Hematopoietic multipotent progenitor cell treated with erythropoietin and hydrocortisone succinate and interleukin-3 and kit ligand, for 4 days (in vitro differentiated cells): ENCODE results near the gene ADAP1.
"Not testable (repeated sequence)": the region's sequence is repeated elsewhere in the genome, so short reads cannot be mapped to it uniquely, and the experiment has no call there.

ENCODE experiments used
- DNase-seq: peaks from one replicate; pipeline ENCODE4 v3.0.0-alpha.2; 2015

ADAP1 gene, protein sequence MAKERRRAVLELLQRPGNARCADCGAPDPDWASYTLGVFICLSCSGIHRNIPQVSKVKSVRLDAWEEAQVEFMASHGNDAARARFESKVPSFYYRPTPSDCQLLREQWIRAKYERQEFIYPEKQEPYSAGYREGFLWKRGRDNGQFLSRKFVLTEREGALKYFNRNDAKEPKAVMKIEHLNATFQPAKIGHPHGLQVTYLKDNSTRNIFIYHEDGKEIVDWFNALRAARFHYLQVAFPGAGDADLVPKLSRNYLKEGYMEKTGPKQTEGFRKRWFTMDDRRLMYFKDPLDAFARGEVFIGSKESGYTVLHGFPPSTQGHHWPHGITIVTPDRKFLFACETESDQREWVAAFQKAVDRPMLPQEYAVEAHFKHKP

GRCh38 chr7:954330-955238 is at the start of gene ADAP1:
Gene ADAP1, minus strand, starts transcription at chr7:954680. Its CDS starts 203 bp downstream, at chr7:954477.
- peak; percentile 87 for DNase-seq

GRCh38 chr7:1002445-1002844 is 48.0 kb upstream of the ADAP1 start:
- DNase-seq = not testable (repeated sequence)

GRCh38 chr7:1002026-1002425 is 47.5 kb upstream of the ADAP1 start:
- DNase-seq = not testable (repeated sequence)

GRCh38 chr7:1001069-1001770 is 46.7 kb upstream of the ADAP1 start:
- DNase-seq = peak; percentile 66

- no peak for DNase-seq
These were observed 45.8 kb upstream of the ADAP1 start for GRCh38 chr7:999941-1000935.

DNA sequence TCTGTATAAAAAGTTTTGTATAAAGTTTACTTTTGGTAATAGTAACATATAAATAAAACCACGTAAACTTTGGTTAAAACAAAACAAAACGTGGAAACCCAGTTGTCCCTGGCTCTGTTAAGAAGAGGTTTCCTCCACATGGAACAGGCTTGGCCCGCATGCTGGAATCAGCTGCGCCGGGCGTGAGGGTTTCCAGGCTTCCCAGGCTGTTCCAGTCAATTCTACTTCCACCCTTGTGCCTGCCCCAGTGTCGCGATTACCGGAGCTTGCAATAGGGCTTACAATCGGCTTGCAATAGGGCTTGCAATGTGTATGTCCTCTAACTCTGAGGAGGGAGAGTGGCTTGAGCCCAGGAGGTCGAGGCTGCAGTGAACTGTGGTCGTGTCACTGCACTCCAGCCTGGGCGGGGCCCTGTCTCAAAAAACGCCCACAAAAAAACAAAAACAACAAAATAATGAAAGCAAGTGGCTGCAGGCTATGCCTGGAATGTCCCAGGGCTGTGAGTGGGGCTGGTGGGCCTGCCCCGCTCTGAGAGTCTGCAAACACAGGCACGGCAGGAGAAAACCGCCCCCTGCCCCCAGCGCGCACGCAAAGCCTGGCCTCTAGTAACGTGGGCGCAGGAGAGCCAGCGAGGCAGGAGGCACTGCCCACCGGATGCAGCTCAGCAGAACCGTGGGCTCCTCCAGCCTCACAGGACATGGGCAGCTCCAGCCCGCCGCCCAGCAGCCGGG is 44.8 kb upstream of the ADAP1 start:
- no peak for DNase-seq

DNA sequence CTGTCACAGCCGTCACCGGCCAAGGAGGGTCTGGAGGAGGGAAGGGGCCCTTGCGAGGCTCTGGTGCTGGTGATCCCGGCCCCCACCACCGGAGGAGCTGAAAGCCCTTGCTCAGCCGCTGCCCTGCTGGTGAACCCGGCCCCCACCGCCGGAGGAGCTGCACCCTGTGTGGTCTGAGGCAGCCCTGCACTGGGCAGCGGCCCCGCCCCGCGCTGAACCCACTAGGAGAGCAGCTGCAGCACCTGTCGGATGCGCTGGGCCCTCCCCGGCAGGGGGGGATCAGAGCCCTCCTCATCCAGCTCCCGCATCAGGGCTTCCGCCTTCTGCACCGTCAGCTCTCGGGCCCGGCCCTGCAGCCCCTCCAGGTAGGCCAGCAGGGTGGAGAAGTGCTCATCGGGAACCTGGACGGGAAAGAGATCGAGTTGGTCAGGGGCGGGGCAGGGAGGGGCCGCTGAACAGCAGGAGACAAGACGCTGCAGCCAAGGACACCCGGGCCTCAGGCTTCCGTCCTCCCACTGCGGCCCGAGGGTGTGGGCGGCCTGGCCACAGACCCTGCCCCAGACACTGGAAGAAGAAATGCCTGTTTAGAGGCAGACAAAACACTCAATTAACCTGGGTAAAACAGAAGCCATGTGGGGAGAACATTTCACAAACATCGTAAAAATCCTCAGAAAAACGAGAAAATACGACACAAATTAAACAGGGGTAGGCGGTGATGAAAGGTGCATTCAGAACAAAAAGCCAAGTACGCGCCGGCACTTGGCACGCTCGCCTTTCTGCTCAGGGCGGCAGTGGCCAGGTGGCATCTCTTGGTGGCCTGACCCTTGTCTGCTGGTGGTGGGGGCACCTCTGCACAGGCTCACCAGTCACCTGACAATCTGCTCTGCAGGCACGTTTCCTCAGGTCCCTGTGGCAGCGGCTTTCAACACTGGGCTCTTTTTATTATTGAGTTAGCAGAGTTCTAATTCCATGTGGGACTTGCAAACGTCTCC is 43.2 kb upstream of the ADAP1 start:
- no peak for DNase-seq

DNA sequence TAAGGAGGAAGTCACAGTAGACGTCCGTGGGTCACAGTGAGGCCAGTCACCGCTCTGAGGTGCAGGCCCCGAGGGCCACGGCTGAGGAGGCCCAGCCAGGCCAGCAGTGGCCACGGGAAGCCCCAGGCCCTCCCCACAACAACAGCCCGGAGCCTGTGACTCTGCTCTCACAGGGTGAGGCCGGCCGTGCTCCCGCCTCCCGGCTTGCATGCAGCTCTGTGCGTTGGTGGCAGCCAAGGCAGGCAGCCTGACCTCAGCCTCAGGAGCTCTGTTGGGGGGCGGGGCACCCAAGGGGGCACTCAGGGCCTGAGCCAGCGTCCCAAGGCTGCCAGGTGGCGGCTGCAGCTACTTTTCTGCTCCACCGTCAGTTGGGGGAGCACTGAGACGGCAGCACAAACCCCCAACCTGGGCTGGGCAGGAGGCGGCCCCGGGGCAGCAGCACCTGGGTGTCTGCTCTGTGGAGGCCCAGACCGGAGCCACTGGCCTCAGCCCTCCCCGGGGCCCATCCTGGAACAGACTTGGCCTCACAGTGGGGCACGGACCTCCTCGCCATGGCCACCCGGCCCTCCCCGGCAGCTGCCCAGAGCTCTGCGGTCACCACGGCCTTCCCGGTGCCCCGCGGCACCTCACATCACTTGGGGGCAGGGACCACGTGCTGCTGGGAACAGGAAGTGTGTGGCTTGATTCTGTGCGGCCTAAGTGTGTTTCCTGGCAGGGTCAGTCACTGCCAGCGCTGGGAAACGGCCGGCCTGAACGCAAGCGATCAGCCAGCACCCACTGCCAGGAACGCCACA is 41.8 kb upstream of the ADAP1 start:
- DNase-seq = no peak

DNA sequence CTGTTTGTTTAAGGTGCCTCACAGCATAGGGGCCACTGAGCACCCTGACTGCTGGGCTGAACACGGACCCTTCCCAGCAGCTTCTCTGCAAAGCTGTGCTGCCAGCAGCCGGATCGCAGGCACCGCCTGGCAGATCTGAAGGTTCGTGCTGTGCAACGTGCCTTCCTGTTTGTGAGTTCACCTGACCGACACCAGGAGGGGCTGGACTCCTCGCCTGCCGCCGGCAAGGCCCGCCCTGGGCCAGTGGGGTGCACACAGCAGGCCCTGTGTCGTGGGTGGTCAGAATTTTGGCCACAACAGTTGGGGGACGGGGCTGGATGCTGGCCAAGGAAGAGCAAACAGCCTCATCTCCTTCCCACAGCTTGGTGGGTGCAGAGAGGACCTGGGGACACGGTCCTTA is 41.1 kb upstream of the ADAP1 start:
- no peak for DNase-seq

DNA sequence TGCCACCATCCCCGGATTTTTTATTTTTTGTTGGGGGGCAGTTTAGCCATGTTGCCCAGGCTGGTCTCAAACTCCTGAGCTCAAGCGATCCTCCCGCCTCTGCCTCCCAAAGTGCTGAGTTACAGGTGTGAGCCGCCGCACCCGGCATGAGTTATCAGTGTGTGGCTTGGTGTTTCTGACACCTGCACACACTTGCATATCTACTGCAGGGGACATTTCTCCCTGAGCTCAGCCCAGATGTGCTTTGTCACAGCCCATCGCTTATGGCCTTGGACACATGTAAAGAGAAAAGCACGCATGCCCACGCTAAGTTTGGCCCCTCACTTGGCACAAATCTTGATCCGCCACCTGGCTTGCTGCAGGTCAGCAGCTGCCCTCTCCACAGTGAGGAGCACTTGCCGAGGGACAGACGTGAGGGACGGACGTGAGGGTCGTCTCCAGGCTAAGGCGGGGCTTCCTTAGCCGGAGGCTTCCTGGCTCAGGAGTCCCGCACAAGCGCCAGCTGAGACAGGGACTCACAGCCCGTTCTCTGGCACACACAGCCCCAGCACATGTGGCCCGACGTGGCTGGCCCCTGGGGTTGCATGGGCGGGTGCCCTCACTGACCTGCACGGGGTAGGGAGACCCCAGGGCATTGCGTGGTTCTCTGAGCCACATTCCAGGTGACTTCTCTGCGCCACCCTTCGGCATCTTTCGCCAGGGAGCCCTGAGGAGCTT is 40.3 kb upstream of the ADAP1 start:
- no peak for DNase-seq

DNA sequence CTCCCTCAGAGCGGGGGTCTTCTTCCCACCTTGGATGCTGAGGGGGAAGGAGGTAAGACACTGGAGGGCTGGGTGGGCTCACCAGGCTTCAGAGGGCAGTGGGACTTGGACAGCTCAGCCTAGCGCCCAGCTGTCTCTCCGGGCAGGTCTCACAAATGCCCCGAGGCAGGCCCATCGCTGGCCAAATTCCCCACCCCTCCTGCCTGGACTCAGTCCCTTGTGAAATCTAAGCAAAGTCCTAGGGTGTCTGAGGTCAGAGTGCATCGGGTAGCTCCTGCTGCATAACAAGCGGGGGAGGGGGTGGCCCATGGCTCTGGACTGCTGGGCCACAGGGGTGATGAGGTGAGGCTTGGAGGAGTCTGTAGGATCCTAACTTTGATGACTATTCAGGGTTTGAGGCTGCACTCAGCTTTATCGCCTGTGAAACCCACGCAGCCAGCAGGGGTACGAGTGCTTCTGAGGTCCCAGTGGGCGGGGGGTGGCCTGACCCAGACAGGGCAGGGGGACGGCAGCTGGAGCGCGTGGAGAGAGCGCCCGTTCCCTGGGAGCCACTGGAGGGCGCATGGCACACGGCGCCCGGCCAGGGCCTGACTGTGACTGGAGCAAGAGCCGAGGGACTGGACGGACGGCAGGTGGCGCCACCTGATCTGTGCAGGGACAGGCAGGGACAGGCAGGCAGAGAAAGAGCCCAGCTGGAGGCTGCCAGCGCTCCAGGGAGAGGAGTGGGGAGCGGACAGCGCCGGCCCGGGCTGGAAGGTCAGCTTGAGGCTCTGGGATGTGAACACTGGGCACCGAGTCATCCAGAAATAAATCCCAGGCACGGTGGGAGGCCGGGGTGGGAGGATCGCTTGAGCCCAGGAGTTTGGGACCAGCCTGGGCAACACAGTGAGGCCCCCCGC is 38.5 kb upstream of the ADAP1 start:
- DNase-seq = peak; percentile 98

- no peak for DNase-seq
These were observed 37.5 kb upstream of the ADAP1 start for GRCh38 chr7:991729-992656.

DNA sequence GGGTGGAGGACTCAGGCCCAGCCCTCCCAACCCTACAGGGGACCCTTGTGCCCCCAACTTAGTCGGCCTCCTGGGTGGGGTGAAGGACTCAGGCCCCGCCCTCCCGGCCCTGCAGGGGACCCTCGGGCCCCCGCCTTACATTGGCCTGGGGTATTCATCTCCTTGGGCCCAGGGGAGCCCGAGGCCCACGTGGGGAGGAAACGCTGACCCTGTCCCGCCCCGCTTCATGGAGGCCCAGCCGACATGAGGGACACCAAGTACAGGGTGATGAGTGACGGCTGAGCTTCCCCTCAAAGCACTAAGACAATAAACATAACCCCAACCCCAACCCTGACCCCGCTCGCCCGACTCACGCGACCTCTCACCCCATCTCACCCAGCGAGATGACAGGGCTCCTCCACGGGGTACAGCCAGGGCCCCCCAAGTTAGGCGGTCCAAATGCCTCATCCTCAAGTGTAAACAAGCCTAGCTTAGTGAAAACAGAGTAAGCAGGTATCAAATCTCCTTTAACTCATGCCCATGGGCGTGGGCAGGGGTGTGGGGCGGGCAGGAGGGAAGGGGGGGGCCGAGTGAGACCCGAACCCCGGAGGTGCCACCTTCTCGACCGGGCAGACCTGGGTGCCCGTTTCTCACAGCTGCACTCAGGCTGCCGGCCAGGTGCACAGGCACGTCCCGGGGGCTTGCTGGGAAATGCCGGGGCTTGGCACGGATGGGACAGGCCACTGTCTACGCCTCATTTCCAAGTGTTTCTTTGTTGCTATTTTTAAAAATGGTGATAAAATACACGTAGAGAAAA is 36.7 kb upstream of the ADAP1 start:
- DNase-seq = no peak

DNA sequence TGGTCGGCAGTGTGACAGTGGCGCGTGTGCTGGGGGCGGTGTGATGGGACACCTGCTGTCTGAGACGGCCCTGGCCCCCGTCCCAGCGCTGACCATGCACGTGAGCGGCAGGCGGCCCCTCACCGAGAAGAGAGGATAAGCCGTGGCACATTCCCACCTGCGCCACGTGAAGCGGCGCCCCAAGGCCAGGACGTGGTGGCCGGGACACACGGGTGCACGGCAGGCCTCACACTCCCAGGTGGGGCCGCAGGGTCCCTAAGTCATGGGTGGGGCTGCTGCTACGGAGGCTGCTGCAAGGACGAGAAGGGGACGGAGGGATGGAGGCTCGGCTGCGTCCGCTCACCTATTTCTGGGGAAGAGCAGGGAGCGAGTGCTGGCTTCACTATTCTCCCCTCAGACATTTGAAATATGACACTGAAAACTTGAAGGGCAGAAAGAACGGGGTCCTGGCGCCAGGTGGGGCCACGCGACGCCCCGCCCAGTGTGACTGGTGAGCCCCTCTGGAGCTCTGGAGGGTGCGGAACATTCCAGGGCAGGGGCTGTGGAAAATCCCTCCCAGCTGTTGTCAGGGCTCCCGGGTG is 36.0 kb upstream of the ADAP1 start:
- no peak for DNase-seq

DNA sequence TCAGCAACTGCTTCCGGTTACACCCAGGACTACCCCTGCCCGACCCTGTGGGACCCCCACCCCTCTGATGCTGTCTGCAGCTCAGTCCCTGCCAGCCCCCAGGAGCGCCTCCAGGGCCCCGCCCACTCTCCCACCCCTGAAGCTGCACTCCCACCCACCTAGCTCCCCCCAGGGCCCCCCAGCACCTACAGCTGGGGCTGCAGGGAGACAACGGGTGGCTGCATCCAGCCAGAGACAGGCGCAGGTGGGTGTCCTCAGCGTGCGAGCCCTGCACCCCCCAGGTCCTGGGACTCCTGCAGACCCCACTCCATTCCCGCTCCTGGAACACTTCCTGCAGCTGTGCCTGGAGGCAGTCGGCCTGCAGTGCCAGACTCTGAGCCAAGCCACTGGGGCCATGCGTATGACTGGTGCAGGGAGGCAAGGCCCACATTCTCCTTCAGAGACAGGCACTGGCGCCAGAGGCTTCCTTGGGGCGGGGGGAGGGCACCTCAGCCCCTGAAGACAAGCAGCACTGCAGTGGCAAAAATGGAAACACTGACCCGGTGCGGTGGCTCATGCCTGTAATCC is 34.6 kb upstream of the ADAP1 start:
- no peak for DNase-seq
